Measurements from ENCODE around the gene OPN3. TPM values are rescaled to one million over a fixed set of nuclear protein-coding genes. Genes with fewer than 3 reads are reported as not detected.

The OPN3 gene
- total RNA-seq, 2 donors from 2014 or later, result 2.3 to 7.0 TPM

GRCh38 chr1:241591317-241591716 is 48.9 kb downstream of the OPN3 start:
- intact Hi-C loops (cut with DNase I), result no loop called here
- ATAC-seq, result peak; percentile 35

DNA sequence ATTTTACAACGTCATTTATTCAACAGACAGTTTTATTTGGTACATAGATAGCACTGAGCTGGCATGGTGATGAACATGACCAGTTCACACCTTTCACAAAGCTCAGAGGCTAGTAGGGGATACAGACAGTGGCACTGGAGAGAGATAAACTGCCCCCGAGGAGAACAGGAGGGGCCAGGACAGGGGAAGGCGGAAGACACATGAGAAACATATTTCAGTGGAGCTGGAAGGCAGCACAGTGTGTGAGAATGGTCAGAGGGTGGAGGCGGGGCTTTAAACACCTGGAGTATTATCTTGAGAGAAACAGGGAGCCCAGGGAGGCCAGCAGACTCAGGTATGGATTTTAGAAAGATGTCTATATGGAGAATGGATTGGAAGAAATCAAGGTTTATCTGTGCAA is 49.5 kb downstream of the OPN3 start:
- Histone ChIP-seq H3K4me1 (no peaks in the 10 kb centered on the region), H3K4me3 (no peak overlapping the region), H3K36me3 (replicated peaks in 1 of 2; ENCODE audit: insufficient read depth in 1 of 2, low read depth in 2 of 2) (no peaks in the 10 kb centered on the region), H3K9me3 (no peaks in the 10 kb centered on the region), H3K27me3 (no peaks in the 10 kb centered on the region), H3K27ac (no peak overlapping the region)
- ATAC-seq, result no peak
- 46 to 52% methylated on average over 4 of the region's 4 CpGs for WGBS, 2 donors
- TF ChIP-seq, protein P1, sequence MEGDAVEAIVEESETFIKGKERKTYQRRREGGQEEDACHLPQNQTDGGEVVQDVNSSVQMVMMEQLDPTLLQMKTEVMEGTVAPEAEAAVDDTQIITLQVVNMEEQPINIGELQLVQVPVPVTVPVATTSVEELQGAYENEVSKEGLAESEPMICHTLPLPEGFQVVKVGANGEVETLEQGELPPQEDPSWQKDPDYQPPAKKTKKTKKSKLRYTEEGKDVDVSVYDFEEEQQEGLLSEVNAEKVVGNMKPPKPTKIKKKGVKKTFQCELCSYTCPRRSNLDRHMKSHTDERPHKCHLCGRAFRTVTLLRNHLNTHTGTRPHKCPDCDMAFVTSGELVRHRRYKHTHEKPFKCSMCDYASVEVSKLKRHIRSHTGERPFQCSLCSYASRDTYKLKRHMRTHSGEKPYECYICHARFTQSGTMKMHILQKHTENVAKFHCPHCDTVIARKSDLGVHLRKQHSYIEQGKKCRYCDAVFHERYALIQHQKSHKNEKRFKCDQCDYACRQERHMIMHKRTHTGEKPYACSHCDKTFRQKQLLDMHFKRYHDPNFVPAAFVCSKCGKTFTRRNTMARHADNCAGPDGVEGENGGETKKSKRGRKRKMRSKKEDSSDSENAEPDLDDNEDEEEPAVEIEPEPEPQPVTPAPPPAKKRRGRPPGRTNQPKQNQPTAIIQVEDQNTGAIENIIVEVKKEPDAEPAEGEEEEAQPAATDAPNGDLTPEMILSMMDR (IDR thresholded peaks at IDR 0.05), result no peak
- TF ChIP-seq POLR2A (IDR thresholded peaks at IDR 0.05), result no peak
- intact Hi-C loops (cut with DNase I), result no loop called here
- DNase-seq, result no peak

More at GRCh38 chr1:241591317-241591716, 48.9 kb downstream of the OPN3 start:
- Histone ChIP-seq H3K27me3 (no peaks in the 10 kb centered on the region), H3K36me3 (replicated peaks in 1 of 2; ENCODE audit: insufficient read depth in 1 of 2, low read depth in 2 of 2) (no peaks in the 10 kb centered on the region), H3K27ac (no peak overlapping the region), H3K9me3 (no peaks in the 10 kb centered on the region), H3K4me1 (no peaks in the 10 kb centered on the region), H3K4me3 (no peak overlapping the region)
- no peak for DNase-seq
- no peak for TF ChIP-seq POLR2A (IDR thresholded peaks at IDR 0.05)
- TF ChIP-seq, protein P1 (IDR thresholded peaks at IDR 0.05), result no peak

DNA sequence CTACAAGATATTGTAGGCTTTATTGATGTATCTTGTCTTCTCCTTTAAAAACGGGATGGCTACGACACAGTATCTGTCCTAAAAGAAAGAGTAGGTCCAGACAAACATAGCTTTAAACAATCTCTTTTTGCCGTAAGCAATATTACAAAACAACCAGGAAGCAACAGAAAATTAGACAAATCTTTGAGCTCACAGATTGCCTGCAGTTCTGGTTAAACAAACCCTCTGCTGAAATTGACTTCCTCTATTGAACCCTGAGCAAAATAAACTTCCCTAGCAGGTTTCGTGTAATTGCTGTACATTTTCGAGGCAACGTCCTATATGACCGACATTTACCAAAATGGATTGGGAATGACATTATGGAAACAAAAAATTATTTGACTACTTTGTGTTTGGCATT is 50.6 kb downstream of the OPN3 start:
- Histone ChIP-seq H3K9me3 (no peaks in the 10 kb centered on the region), H3K27me3 (no peaks in the 10 kb centered on the region), H3K4me3 (no peak overlapping the region), H3K27ac (no peak overlapping the region), H3K36me3 (replicated peaks in 1 of 2; ENCODE audit: insufficient read depth in 1 of 2, low read depth in 2 of 2) (no peaks in the 10 kb centered on the region), H3K4me1 (no peaks in the 10 kb centered on the region)
- intact Hi-C loops (cut with DNase I), result no loop called here
- 54 to 72% methylated on average over 7 of the region's 7 CpGs for WGBS, 2 donors
- no peak for TF ChIP-seq POLR2A (IDR thresholded peaks at IDR 0.05)
- TF ChIP-seq, protein P1 (IDR thresholded peaks at IDR 0.05), result no peak
- ATAC-seq (no peak), DNase-seq (no peak)

- ATAC-seq (no peak), DNase-seq (no peak)
- H3K36me3 ChIP-seq (replicated peaks in 1 of 2; ENCODE audit: insufficient read depth in 1 of 2, low read depth in 2 of 2), result no peaks in the 10 kb centered on the region
- no peaks in the 10 kb centered on the region for H3K9me3 ChIP-seq
- TF ChIP-seq POLR2A (IDR thresholded peaks at IDR 0.05), result no peak
- TF ChIP-seq, protein P1 (IDR thresholded peaks at IDR 0.05), result no peak
- no peak overlapping the region for H3K27ac ChIP-seq
- H3K27me3 ChIP-seq, result no peaks in the 10 kb centered on the region
- H3K4me3 ChIP-seq, result no peak overlapping the region
- H3K4me1 ChIP-seq, result no peaks in the 10 kb centered on the region
- intact Hi-C loops (cut with DNase I), result no loop called here
- WGBS, 2 donors, result 70 to 78% methylated on average over 14 of the region's 14 CpGs
Observed at GRCh38 chr1:241586905-241587512, 53.2 kb downstream of the OPN3 start.

DNA sequence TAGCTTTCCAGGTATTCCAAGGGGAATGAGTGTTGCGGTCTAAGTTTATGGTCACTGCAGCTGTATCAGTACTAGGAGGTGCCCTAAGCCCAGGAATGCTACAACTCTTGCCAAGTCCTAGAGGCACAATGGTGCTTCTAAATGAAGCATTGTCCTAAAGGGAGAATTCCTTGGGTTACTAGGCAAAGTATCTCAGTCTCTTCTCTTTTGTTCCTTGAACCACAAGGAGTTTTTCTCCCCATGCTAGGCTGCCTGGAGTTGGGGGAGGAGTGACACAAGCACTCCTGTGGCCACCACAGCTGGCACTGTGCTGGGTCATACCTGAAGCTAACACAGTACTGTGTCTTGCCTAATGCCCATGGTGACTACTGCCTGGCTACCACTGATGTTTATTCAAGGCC is 57.2 kb downstream of the OPN3 start:
- intact Hi-C loops (cut with DNase I), result no loop called here
- Histone ChIP-seq H3K36me3 (replicated peaks in 1 of 2; ENCODE audit: insufficient read depth in 1 of 2, low read depth in 2 of 2) (no peaks in the 10 kb centered on the region), H3K4me1 (no peaks in the 10 kb centered on the region), H3K4me3 (no peak overlapping the region), H3K27ac (no peak overlapping the region), H3K9me3 (no peaks in the 10 kb centered on the region), H3K27me3 (peaks cover 0 to 3% of the 10 kb centered on the region in 2 donors)
- ATAC-seq, result no peak
- TF ChIP-seq POLR2A (IDR thresholded peaks at IDR 0.05), result no peak
- TF ChIP-seq, protein P1 (IDR thresholded peaks at IDR 0.05), result no peak
- no peak for DNase-seq
- 90 to 95% methylated on average over 1 of the region's 1 CpG for WGBS, 2 donors
